OCI-M2 (cell line): ENCODE measurements around the gene MARVELD1.

ENCODE experiments used
- DNase-seq: peaks from one replicate; lab custom pipeline; 2025; ENCODE audit not compliant: unreplicated experiment; lab: John Stamatoyannopoulos, UW

MARVELD1 gene

DNA sequence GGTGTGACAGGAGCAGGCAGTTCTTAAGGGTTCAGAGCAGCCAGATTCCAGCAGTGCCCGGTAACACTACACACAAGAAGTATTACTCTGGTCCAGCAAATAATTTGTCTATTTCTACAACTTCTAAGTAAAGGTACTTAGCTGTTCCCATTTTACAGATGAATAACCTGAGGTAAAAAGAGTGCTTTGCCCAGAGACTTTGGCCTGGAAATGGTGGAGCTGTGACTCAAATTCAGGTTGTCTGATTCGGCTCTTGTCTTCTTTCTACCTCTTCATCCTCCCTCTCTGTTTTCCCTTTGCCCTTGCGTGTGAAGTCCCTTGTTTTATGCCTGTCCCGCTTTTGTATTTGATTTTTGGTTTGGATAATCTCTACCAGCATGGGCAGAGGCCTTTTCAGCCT is 41.2 kb downstream of the MARVELD1 start:
- DNase-seq: no peak

DNA sequence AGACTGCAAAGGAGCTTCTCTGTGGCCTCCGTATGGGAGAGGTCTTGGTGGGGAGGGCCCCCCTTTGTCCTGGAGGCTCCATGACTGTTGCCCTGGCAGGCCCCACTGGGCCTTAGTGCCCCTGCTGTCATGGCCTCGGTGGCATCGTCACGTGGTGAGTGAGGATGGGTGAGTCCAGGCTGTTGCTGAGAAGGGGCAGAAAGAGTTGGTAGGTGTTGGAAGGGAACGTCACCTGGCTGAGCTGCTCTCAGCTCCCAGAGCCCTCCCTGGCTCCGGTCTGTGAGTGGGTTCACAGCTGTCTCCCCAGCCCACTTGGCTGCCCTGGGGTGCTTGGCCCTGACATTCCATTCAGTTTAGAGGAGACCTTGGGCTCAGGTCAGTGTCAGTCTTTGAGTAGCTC is 42.2 kb downstream of the MARVELD1 start:
- DNase-seq: no peak

GRCh38 chr10:97757471-97757870 is 43.9 kb downstream of the MARVELD1 start:
- DNase-seq: no peak

DNA sequence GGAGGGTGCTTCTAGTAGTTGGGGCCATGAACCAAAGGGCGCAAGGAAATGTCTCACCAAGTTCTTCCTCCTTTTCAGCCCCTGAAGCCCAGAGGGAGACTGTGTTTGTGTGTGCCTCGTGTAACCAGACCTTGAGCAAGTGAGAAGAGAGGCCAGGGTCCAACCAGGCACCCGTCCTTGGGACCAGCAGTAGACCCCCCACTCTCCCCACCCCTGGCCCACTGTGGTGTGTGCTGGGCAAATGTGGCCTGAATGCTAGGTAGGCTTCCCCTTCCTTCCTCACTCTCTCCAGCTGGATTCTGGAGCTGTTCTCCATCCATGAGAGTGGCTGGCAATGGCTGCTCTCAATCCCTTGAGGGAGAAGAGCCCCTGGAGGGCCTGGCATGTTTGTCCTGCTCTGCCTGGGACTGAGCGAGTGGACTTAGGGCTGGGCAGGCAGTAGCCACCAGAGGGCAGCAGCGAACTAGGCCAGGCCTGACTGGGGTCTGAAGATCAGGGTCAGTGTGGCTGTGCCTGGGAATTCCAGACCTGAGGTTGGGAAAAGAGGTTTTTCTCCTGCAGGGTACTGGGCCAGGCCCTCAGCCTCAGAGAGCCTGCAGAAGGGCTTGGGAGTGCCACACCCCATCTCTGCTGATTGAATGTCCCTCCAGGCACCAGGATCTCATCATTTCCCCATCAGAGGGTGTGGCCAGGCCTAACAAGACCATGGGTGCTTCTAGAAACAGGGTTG is 45.8 kb downstream of the MARVELD1 start:
- DNase-seq: no peak

DNA sequence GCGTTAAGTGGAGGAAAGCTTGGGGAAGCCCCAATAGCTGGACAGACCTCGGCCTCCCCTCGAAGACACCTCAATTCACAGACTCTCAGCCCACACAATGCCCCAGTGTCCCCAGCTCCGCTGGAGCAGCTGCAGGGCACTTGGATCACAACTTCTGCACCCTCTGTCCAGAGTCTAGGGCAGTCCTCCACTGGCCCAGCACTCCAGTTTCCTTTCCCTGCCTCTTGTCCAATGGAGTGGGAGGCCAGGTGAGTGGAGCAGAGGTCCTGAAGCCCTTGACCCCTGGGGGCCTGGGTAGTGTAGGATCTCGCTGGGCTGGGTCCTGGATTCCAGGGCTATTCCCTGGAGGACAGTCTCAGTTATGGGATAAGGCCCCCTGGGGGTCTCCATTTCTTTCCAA is 46.4 kb downstream of the MARVELD1 start:
- DNase-seq: no peak

DNA sequence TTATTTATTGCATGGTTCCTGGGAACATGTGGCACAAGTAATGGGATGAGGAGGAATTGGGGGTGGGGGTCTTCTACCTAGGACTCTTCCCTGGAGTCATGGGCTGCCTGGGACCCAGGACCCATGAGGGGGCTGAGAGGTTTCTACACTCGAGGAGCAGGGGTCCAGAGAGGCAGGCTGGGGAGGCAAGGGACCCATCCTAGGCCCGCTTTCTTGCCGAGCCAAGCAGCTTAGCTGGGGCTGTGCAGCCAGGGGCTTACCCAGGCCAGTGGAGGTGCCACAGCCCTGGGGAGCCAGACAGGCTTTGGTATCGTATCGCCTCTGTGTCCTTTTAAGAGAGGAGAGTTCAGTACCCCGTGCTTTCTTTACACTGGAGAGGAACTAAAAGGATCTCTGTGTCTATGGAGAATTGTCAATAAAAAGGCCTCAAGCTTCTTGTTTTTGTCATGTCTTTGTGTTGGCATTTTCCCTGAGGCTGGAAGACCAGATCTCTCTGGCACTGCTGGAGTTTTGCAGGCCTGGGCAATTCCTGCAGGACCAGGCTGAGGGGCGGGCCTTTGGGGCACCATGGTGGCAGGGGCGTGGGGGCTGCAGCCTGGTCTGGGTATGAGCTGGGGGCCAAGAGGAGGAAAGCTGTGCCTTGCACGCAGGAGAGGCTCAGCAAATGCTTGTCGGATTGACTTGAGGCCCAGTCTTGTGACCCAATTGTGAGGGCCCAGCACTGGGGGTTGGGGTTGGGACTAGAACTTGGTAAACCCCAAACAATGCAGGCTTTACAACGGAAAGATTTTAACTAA is 47.1 kb downstream of the MARVELD1 start:
- no peak for DNase-seq

DNA sequence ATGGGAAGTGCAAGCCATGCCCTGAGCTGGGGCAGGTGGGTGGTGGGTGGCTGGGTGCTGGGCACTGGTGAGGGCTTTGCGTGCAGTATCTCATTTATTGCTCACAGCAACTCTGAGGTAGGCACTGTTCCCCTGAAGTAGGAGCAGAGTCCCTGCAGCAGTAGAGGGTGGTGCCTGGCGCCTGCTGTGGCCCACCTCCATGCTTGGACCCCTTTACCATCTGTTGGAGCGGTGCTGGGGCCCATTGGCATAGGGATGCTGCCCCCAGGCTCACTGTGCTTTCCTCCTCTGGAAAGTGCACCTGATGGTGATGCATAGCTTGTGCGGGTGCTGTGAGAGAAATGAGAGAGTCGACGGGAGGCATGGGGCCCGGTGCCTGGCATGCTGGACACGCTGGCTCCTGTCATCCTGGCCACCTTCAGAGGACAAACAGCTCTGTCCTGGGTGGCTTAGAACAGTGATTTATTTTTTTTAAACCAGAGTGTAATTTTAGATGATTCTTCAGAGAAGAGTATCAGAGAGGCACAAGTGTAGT is 47.9 kb downstream of the MARVELD1 start:
- DNase-seq: no peak

- no peak for DNase-seq
These were observed 48.5 kb downstream of the MARVELD1 start for GRCh38 chr10:97762056-97762455.

DNA sequence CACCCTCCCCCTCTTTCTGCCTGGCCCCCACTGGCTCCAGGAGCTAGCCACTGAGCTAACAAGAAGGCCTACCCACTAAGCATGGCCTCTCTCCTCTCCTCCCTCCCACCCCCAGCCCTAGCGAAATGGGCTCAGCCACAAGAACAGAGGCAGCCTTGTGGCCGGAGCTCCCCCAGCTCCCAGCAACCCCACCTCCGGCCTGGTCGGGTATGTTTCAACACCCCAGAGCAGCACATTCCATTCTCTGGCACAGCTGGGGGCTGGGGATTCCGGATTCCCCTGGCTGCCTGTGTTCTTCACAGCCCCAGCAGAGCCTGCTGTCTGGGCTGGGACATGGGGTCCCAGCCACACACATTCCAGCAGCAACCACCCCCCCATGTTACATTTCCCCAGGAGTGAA is 49.3 kb downstream of the MARVELD1 start:
- no peak for DNase-seq

- no peak for DNase-seq
These were observed 49.9 kb downstream of the MARVELD1 start for GRCh38 chr10:97763411-97763810.

GRCh38 chr10:97763947-97764346 is 50.4 kb downstream of the MARVELD1 start:
- no peak for DNase-seq

DNA sequence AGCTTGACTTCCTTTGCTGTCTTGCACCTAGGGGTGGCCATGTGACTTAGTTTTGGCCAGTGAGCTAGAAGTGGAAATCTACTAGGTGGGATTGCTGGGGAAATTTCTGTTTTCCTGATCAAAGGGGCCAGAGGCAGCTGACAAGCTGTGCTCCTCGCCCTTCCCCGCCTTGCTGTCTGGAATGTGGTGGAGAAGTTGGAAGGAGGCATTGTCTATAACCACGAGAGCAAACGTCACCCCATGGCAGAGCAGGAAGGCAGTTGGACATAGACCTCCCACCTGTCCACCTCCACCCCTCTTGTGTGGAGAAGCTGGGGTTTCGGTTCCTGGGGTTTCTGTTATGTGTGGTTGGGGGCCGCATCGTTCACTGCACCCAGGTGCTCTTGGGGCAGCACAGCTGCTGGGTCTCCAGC is 51.0 kb downstream of the MARVELD1 start:
- no peak for DNase-seq

DNA sequence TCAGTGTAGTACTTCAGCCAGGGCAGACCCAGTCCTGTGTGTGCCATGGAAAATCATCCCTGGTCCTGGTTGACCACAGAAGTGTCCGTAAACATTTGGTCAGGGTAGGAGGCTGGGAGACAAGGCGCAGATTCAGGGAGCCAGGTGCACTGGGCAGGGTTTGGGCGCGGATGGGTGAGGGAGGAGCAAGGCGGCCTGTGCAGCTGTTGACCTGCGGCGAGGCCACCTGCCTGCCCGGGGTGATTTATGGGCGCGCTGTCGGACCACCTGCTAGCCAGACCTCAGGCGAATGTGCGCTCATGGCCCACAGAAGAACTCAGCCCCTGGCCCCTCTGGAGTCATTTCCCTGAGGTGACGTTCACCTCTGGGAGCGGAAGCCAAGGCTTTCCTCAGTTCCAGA is 51.7 kb downstream of the MARVELD1 start:
- DNase-seq: no peak

- DNase-seq: no peak
These were observed 52.7 kb downstream of the MARVELD1 start for GRCh38 chr10:97766106-97766810.

- no peak for DNase-seq
These were observed 53.7 kb downstream of the MARVELD1 start for GRCh38 chr10:97766996-97767924.
